Mesothelial cell of epicardium (in vitro differentiated cells): ENCODE measurements around the gene VENTX. TPM values are rescaled to one million over a fixed set of nuclear protein-coding genes. Genes with fewer than 3 reads are reported as not detected.
A peak's percentile ranks its signal among the peaks of the same experiment; 100 is the strongest.

ENCODE experiments used
- DNase-seq, 2 experiments: peaks; one replicate each; pipeline ENCODE4 v3.0.0; 2021; ENCODE audit warnings: low spot score in 2 of 2; ENCODE audit not compliant: unreplicated experiment in 2 of 2
- H3K27ac Mint-ChIP-seq: 2 replicates; pipeline ENCODE4 v1.8.0; 2021; ENCODE audit warnings: mixed read lengths
- H3K27me3 Mint-ChIP-seq: 2 replicates; pipeline ENCODE4 v1.8.0; 2021; ENCODE audit warnings: low read depth, mixed read lengths
- H3K36me3 Mint-ChIP-seq: 2 replicates; pipeline ENCODE4 v1.8.0; 2021; ENCODE audit warnings: mixed read lengths
- H3K4me1 Mint-ChIP-seq: 2 replicates; pipeline ENCODE4 v1.8.0; 2021; ENCODE audit warnings: mixed read lengths
- H3K4me3 Mint-ChIP-seq: 2 replicates; pipeline ENCODE4 v1.8.0; 2021; ENCODE audit warnings: mild to moderate bottlenecking, moderate library complexity, mixed read lengths
- H3K9me3 Mint-ChIP-seq: 2 replicates; pipeline ENCODE4 v1.8.0; 2021; ENCODE audit warnings: mixed read lengths
- total RNA-seq: library from RNA; stranded (reverse); gene quantifications from 3 replicates; pipeline ENCODE4 v1.2.1, GENCODE V29; 2021
- TF ChIP-seq, protein P1 (sequence below): fragments of 200-600 bp; sonication (generic); IDR thresholded peaks from one replicate; pipeline ENCODE4 v1.5.0; 2021; ENCODE audit warnings: antibody characterized with exemption; ENCODE audit not compliant: unreplicated experiment

Gene VENTX
- total RNA-seq, 1 donor from 2014 or later, result 0.09 TPM

DNA sequence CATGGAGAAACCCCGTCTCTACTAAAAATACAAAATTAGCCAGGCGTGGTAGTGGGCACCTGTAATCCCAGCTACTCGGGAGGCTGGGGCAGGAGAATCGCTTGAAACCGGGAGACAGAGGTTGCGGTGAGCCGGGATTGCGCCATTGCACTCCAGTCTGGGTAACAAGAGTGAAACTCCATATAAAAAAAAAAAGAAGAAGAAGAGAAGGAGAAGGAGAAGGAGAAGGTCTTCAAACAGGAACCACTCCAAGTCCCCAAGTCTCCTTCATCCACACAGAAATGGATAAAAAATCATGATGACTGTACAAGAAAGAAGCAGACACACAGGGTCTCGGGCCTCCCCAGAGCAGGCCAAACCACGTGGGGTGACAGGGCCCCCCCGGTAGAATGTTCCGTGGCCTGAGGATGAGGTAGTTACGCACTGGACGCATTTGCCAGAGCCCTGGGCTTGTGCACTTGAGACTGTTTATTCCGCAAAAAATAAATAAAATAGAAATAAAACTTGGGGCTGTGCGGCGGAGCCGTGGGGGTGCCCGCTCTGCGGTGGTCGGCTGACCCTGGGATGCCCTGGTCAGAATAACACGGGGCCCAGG is 15.8 kb downstream of the VENTX start:
- H3K36me3 Mint-ChIP-seq, result no peaks in the 10 kb centered on the region
- DNase-seq, result no peak
- H3K27ac Mint-ChIP-seq, result no peak overlapping the region
- H3K4me1 Mint-ChIP-seq, result peaks cover 18% of the 10 kb centered on the region
- TF ChIP-seq, protein P1, sequence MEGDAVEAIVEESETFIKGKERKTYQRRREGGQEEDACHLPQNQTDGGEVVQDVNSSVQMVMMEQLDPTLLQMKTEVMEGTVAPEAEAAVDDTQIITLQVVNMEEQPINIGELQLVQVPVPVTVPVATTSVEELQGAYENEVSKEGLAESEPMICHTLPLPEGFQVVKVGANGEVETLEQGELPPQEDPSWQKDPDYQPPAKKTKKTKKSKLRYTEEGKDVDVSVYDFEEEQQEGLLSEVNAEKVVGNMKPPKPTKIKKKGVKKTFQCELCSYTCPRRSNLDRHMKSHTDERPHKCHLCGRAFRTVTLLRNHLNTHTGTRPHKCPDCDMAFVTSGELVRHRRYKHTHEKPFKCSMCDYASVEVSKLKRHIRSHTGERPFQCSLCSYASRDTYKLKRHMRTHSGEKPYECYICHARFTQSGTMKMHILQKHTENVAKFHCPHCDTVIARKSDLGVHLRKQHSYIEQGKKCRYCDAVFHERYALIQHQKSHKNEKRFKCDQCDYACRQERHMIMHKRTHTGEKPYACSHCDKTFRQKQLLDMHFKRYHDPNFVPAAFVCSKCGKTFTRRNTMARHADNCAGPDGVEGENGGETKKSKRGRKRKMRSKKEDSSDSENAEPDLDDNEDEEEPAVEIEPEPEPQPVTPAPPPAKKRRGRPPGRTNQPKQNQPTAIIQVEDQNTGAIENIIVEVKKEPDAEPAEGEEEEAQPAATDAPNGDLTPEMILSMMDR, result no peak
- no peaks in the 10 kb centered on the region for H3K9me3 Mint-ChIP-seq
- H3K4me3 Mint-ChIP-seq, result no peak overlapping the region
- H3K27me3 Mint-ChIP-seq, result peaks cover 23% of the 10 kb centered on the region

- peaks cover 22% of the 10 kb centered on the region for H3K27me3 Mint-ChIP-seq
- H3K4me3 Mint-ChIP-seq, result no peak overlapping the region
- no peaks in the 10 kb centered on the region for H3K9me3 Mint-ChIP-seq
- H3K36me3 Mint-ChIP-seq, result no peaks in the 10 kb centered on the region
- no peak overlapping the region for H3K27ac Mint-ChIP-seq
- no peak for DNase-seq
- H3K4me1 Mint-ChIP-seq, result peaks cover 18% of the 10 kb centered on the region
- TF ChIP-seq, protein P1, result no peak
These were observed 16.9 kb downstream of the VENTX start for GRCh38 chr10:133254421-133255120.

GRCh38 chr10:133255323-133255722 is 17.7 kb downstream of the VENTX start:
- TF ChIP-seq, protein P1, result no peak
- no peaks in the 10 kb centered on the region for H3K36me3 Mint-ChIP-seq
- peaks cover 18% of the 10 kb centered on the region for H3K4me1 Mint-ChIP-seq
- H3K9me3 Mint-ChIP-seq, result no peaks in the 10 kb centered on the region
- no peak overlapping the region for H3K27ac Mint-ChIP-seq
- peaks cover 15% of the 10 kb centered on the region for H3K27me3 Mint-ChIP-seq
- no peak for DNase-seq
- H3K4me3 Mint-ChIP-seq, result no peak overlapping the region

GRCh38 chr10:133257489-133258065 is 19.9 kb downstream of the VENTX start:
- DNase-seq, result no peak
- Mint-ChIP-seq H3K27me3 (peaks cover 11% of the 10 kb centered on the region), H3K27ac (no peak overlapping the region), H3K9me3 (no peaks in the 10 kb centered on the region), H3K36me3 (no peaks in the 10 kb centered on the region), H3K4me3 (peak overlapping the region; percentile 53), H3K4me1 (peaks cover 20% of the 10 kb centered on the region)
- TF ChIP-seq, protein P1, result no peak

DNA sequence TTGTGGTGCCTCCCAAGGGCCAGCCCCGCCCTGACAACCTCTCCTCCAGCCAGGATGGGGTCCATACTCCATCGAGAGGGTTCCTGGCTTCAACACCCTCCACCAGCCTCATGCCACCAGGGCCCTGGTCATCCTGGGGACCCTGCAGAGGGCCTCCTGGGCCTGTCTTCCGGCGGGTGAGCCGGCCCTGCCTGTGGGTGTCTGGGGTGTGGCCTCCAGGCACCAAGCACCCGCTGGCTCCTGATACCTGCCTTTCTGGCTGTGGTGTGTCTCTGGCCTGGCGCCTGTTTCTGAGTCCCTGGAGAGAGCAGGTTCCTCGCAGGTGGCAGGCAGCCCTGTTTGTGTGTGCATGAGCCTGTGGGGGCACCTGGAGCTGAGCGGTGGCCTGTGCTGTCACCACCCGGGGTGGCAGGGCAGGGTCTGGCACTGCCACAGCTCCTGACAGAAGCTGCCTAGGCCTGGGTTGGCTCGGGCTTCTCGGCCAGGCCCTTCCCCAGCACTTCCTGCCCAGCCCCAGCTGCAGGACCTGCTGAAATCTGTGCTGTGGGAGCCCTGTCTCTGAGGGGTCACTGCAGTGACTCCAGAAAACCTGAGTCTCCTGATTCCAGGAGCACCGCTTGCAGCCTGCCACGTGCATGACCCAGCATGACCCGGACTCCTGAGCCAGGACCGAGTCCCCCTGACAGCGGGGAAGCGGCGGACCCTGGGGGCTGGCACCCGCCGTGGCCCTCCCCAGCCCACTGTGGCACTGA is 20.6 kb downstream of the VENTX start:
- TF ChIP-seq, protein P1, result no peak
- Mint-ChIP-seq H3K36me3 (no peaks in the 10 kb centered on the region), H3K9me3 (no peaks in the 10 kb centered on the region), H3K4me1 (peaks cover 20% of the 10 kb centered on the region), H3K27ac (no peak overlapping the region), H3K27me3 (peaks cover 12% of the 10 kb centered on the region), H3K4me3 (no peak overlapping the region)
- DNase-seq, result no peak
